Body of pancreas (tissue), 4 donors: ENCODE measurements around the gene IDUA. TPM values are rescaled to one million over a fixed set of nuclear protein-coding genes. Genes with fewer than 3 reads are reported as not detected.
A peak's percentile ranks its signal among the peaks of the same experiment; 100 is the strongest.

Experiments
- ATAC-seq: fragments of 150-250 bp; one replicate; pipeline ENCODE4 v1.9.1; 2016
- DNase-seq, 4 donors: peaks; one replicate each; pipeline ENCODE4 v3.0.0-alpha.2; 2019
- H3K27ac ChIP-seq, 4 donors: fragments of 200-600 bp; sonication (generic); 1 replicate in 3 of 4; 2 replicates in 1 of 4; pipeline versions ENCODE4 v1.5.1 to v1.6.1; 2016 to 2019; ENCODE audit warnings: mild to moderate bottlenecking in 1 of 4, mixed read lengths in 1 of 4, moderate library complexity in 1 of 4
- H3K27me3 ChIP-seq, 2 donors: fragments of 200-600 bp; sonication (generic); one replicate each; pipeline ENCODE4 v1.6.0; 2016; ENCODE audit warnings: mild to moderate bottlenecking in 1 of 2
- H3K36me3 ChIP-seq, 2 donors: fragments of 200-600 bp; sonication (generic); replicated peaks in 1 of 2; 2 replicates each; pipeline ENCODE4 v1.5.1; 2016; ENCODE audit warnings: low read depth in 2 of 2; ENCODE audit not compliant: insufficient read depth in 1 of 2
- H3K4me1 ChIP-seq: fragments of 200-600 bp; sonication (generic); one replicate; pipeline ENCODE4 v1.6.0; 2016
- H3K4me3 ChIP-seq, 2 donors: fragments of 200-600 bp; sonication (generic); 1 replicate in 1 of 2; 2 replicates in 1 of 2; pipeline ENCODE4 v1.5.1; 2016 to 2019
- H3K9me3 ChIP-seq, 3 donors: fragments of 200-600 bp; sonication (generic); 1 replicate in 2 of 3; 2 replicates in 1 of 3; pipeline ENCODE4 v1.5.1; 2016
- POLR2A ChIP-seq, 3 donors: fragments of 450-650 bp; IDR thresholded peaks; one replicate each; pipeline ENCODE4 v1.6.1; 2016; ENCODE audit warnings: antibody characterized with exemption in 3 of 3, mild to moderate bottlenecking in 2 of 3
- WGBS, 2 donors: methylation state at CpG; one replicate each; pipeline ENCODE4 v1.1.5; 2017; 5-methylcytosine and 5-hydroxymethylcytosine counted together
- intact Hi-C: fragments of 100-400 bp; cut with DNase I; formaldehyde crosslinking; loops from one replicate; pipeline ENCODE4 v1.15.1; 2023
- total RNA-seq, 2 donors: library from RNA; depleted of rRNA; stranded (reverse); fragments of >200 nt; gene quantifications; one replicate each; pipeline ENCODE4 v1.1.0, GENCODE V29; 2016
- TF ChIP-seq, protein P1 (sequence below), 7 experiments: fragments of 450-650 bp in 4 of 7; fragments of 200-600 bp in 3 of 7; sonication (generic) in 3 of 7; IDR thresholded peaks; one replicate each; pipeline ENCODE4 v1.5.1; 2016 to 2019; ENCODE audit warnings: antibody characterized with exemption in 7 of 7

Gene IDUA
- total RNA-seq, 2 donors from 2014 or later = 30.0 to 37.6 TPM

DNA sequence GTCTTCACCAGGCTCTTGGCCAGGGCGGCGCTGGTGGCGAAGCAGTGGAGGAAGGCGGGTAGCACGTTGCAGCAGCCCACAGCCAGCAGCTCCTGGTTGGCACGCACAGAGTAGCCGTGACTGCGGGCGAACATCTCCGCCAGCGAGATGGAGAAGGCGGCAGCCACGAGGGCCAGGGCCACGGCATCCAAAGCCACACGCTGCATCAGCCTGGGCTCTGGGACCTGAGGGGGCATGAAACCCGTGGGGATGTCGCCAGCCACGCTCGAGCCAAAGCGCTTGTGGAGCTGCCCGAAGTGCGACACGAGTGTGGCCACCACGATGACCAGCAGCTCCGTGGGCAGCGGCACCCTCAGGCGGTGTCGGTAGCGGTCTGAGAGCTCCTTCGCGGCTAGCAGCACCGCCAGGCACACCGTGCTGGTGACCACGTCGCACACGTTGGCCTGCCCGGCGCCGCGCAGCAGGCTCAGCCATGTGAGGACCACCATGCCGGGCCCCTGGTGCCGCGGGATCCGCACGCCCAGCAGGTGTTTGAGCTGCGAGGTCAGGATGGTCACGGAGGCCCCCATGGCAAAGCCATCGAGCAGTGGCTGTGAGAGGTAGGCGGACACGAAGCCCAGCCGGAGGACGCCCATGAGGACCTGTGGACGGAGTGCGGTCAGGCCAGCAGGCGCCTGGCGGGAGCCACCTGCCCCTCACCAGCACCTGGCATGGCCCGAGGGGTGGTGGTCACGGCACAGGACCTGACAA, 3.1 kb downstream of the IDUA start:
- Histone ChIP-seq H3K27ac (no peak overlapping the region), H3K4me3 (no peak overlapping the region), H3K36me3 (no peaks in the 10 kb centered on the region), H3K27me3 (no peaks in the 10 kb centered on the region), H3K4me1 (peaks cover 52% of the 10 kb centered on the region), H3K9me3 (no peaks in the 10 kb centered on the region)
- no peak for TF ChIP-seq POLR2A (IDR thresholded peaks at IDR 0.05)
- TF ChIP-seq, protein P1, sequence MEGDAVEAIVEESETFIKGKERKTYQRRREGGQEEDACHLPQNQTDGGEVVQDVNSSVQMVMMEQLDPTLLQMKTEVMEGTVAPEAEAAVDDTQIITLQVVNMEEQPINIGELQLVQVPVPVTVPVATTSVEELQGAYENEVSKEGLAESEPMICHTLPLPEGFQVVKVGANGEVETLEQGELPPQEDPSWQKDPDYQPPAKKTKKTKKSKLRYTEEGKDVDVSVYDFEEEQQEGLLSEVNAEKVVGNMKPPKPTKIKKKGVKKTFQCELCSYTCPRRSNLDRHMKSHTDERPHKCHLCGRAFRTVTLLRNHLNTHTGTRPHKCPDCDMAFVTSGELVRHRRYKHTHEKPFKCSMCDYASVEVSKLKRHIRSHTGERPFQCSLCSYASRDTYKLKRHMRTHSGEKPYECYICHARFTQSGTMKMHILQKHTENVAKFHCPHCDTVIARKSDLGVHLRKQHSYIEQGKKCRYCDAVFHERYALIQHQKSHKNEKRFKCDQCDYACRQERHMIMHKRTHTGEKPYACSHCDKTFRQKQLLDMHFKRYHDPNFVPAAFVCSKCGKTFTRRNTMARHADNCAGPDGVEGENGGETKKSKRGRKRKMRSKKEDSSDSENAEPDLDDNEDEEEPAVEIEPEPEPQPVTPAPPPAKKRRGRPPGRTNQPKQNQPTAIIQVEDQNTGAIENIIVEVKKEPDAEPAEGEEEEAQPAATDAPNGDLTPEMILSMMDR (IDR thresholded peaks at IDR 0.05) = no peak
- DNase-seq = peak in 1 of 4 donors; percentile 16
- intact Hi-C loops = no loop called here
- ATAC-seq = no peak
- 92 to 100% methylated on average over 3 to 49 of the region's 58 CpGs for WGBS, 2 donors

DNA sequence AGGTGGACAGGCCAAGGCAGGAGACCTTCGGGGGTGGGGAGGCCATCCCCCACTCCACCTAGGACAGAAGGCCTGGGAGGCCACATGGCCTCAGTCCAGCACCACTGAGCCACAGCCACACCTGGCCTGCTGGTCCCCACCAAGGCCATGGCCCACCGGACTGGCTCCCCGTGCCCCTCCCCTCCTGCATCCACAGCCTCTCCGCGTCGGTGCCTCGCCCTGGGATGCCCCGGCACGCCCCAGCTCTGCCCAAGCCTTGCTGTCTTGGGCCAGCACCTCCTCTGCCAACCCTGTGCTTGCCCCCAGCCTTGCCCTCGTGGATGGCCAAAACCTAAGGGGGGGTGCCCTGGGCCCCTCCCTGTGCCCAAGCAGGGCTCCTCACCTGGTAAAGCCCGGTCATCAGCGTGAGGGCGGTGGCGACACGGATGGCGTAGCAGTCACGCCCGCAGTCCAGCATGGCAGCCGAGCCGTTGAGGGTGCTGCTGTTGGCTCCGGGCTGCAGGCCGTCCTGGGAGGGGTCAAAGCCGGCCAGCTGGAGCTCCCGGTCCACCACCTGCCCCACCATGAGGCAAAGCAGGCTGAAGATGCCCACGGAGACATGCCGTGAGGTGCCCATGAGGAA, 4.0 kb downstream of the IDUA start:
- 92 to 96% methylated on average over 15 to 25 of the region's 26 CpGs for WGBS, 2 donors
- Histone ChIP-seq H3K27ac (no peak overlapping the region), H3K27me3 (no peaks in the 10 kb centered on the region), H3K4me3 (no peak overlapping the region), H3K36me3 (no peaks in the 10 kb centered on the region), H3K9me3 (no peaks in the 10 kb centered on the region), H3K4me1 (peaks cover 45% of the 10 kb centered on the region)
- DNase-seq (no peak), ATAC-seq (no peak)
- intact Hi-C loops = no loop called here
- no peak for TF ChIP-seq POLR2A (IDR thresholded peaks at IDR 0.05)
- TF ChIP-seq, protein P1 (IDR thresholded peaks at IDR 0.05) = no peak

GRCh38 chr4:991451-992296, 4.8 kb downstream of the IDUA start:
- 91 to 96% methylated on average over 5 to 45 of the region's 50 CpGs for WGBS, 2 donors
- H3K9me3 ChIP-seq = no peaks in the 10 kb centered on the region
- no peak for TF ChIP-seq POLR2A (IDR thresholded peaks at IDR 0.05)
- TF ChIP-seq, protein P1 (IDR thresholded peaks at IDR 0.05) = no peak
- H3K4me1 ChIP-seq = peaks cover 38% of the 10 kb centered on the region
- no peaks in the 10 kb centered on the region for H3K27me3 ChIP-seq
- H3K4me3 ChIP-seq = no peak overlapping the region
- ATAC-seq (no peak), DNase-seq (peak in 1 of 4 donors; percentile 37)
- H3K27ac ChIP-seq = peak overlapping the region; percentile 91 to 95 (median 94)
- intact Hi-C loops = no loop called here
- H3K36me3 ChIP-seq = no peaks in the 10 kb centered on the region

DNA sequence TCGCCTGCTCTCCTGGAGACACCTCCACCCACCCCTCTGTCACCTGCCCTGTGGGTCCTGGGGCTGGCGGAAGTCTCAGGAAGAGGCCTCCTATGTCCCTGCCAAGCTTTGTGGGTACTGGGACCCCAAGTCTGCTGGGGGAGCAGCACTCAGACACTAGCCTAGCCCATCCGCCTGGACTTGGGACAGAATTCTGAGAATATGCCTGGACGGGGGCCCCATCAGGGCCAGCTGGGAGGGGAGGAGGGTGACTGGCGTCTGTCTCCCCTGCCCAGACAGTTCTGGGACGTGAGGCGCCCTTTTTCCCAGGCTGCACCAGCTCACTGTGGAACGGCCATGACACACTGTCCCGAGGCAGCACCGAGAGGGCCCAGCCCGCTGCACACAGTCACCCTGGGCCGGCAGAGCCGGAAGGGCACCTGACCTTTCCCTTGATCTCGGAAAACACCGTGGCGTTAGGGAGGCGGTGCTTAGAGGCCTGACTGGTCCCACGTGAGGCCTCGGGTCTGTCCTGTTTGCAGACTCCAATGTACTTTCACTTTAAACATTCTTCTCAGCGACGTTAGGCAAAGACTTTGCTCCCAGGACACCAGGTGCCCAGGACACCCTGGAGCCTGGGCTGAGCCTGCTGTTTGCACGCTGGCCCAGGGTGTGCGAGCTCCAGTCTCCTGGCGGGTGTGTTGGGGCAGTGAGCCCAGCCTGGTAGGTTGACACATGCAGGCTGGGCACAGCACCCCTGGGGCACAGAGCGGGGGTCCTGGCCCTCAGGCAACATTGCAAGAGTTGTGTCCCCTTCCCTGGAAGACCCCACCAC, 5.7 kb downstream of the IDUA start:
- intact Hi-C loops = no loop called here
- peak overlapping the region; percentile 91 to 95 (median 94) for H3K27ac ChIP-seq
- TF ChIP-seq POLR2A (IDR thresholded peaks at IDR 0.05) = peak; percentile 69 to 78 (median 77)
- TF ChIP-seq, protein P1 (IDR thresholded peaks at IDR 0.05) = peak in 2 of 7 experiments; percentile 6 to 12
- ATAC-seq = peak; percentile 84
- peaks cover 0 to 2% of the 10 kb centered on the region in 2 donors for H3K27me3 ChIP-seq
- no peak overlapping the region for H3K4me3 ChIP-seq
- H3K4me1 ChIP-seq = peaks cover 42% of the 10 kb centered on the region
- H3K36me3 ChIP-seq = no peaks in the 10 kb centered on the region
- 32 to 60% methylated on average over 1 to 25 of the region's 25 CpGs for WGBS, 2 donors
- H3K9me3 ChIP-seq = no peaks in the 10 kb centered on the region
- peak; percentile 85 to 94 (median 92) for DNase-seq
